ENCODE measurements around the gene DPP10.

Gene DPP10

DNA sequence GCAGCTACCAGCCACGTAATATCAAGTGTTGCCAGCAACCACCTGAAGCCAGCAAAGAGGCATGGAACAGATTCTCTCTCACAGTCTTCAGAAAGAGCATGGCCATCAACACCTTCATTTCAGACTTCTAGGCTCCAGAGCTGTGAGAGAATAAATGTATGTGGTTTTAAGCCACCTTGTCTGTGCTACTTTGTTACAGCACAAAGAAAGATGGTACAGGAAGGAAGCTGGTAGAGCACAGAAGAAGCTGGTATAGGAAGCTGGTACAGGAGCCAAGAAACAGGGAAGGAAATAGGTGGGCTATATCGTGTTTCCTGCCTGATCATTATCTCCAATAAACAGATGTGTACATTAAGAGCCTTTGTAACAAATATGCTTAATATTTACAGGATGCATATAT is 217.4 kb downstream of the DPP10 start:
- WGBS (ENCODE audit: insufficient coverage, insufficient read length) = no CpG with 5 or more reads among the region's 2 CpGs
- Histone ChIP-seq H3K9me3 (ENCODE audit: control insufficient read depth, insufficient read depth, low read length) (no peaks in the 10 kb centered on the region), H3K4me1 (ENCODE audit: control insufficient read depth, insufficient read depth, low read length) (no peaks in the 10 kb centered on the region), H3K4me3 (ENCODE audit: low read length) (no peak overlapping the region), H3K27me3 (ENCODE audit: control insufficient read depth, insufficient read depth, low read length) (no peaks in the 10 kb centered on the region), H3K27ac (ENCODE audit: low read length) (no peak overlapping the region), H3K36me3 (ENCODE audit: control insufficient read depth, insufficient read depth, low read length) (no peaks in the 10 kb centered on the region)
- DNase-seq (ENCODE audit: low read depth, low spot score) = no peak

DNA sequence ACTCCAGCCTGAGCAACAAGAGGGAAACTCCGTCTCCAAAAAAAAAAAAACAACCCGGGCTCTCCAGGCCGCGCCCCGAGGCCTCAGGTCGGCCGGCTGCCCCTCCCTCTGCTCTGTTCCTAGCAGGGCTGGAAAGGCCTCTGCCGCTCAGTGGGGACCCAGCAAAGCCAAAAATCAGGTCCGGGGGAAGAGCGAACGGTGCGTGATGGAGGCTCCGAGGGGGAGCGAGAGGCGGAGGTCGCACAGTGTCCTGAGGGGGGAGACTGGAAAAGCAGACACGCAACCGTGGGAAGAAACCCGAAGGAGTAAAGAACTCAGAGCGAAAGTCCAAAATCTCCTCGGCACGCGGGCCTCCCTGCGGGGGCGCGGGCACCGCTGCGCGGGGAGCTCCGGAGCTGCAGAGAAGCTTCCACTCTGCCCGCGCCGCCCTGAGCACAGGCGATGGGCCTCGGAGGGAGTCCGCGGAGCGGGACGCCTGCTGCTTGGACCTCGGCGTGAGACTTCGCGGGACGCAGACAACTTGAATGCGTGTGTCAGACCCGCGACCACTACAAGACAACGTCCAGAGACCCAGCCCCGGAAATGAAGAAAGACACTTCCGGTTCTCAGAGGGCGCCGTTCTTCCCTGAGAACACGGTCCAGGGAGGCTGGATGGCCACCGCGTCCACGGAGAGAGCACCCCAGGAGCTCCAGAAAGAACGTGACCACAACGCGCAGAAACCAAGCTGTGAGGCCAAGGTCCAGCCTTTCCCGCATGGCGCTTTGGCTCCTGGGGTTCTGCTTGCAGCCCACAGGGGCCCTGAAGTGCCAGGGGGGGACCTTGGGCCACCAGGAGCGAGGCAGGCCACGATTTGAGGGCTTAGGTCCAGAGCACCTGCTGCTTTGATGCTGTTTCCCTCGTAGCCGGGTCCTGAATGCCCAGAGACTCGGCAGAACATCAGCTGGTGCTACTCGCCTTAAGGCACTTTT is 219.8 kb downstream of the DPP10 start:
- Histone ChIP-seq H3K4me1 (ENCODE audit: control insufficient read depth, insufficient read depth, low read length) (no peaks in the 10 kb centered on the region), H3K4me3 (ENCODE audit: low read length) (no peak overlapping the region), H3K27me3 (ENCODE audit: control insufficient read depth, insufficient read depth, low read length) (no peaks in the 10 kb centered on the region), H3K36me3 (ENCODE audit: control insufficient read depth, insufficient read depth, low read length) (no peaks in the 10 kb centered on the region), H3K9me3 (ENCODE audit: control insufficient read depth, insufficient read depth, low read length) (no peaks in the 10 kb centered on the region), H3K27ac (ENCODE audit: low read length) (no peak overlapping the region)
- WGBS (ENCODE audit: insufficient coverage, insufficient read length) = no CpG with 5 or more reads among the region's 67 CpGs
- DNase-seq (ENCODE audit: low read depth, low spot score) = no peak

DNA sequence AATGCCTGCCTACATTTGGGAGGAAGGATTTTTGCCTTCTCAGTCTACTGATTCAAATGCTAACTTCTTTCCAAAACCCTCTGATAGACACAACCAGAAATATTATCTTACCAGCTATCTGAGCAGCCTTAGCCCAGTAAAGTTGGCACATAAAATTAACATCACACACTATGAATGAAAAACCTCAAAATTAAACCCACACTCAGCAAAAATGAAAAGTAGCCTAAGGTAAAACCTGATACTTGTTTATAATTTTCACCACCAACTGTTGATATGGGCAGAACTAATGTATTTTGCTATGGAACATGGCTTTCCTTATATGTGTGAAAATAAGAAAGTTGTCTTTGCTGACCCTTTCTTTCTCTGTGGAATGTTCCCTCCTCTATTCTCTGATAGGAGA is 226.0 kb downstream of the DPP10 start:
- DNase-seq (ENCODE audit: low read depth, low spot score) = no peak
- Histone ChIP-seq H3K9me3 (ENCODE audit: control insufficient read depth, insufficient read depth, low read length) (no peaks in the 10 kb centered on the region), H3K4me3 (ENCODE audit: low read length) (no peak overlapping the region), H3K27ac (ENCODE audit: low read length) (no peak overlapping the region), H3K27me3 (ENCODE audit: control insufficient read depth, insufficient read depth, low read length) (no peaks in the 10 kb centered on the region), H3K36me3 (ENCODE audit: control insufficient read depth, insufficient read depth, low read length) (no peaks in the 10 kb centered on the region), H3K4me1 (ENCODE audit: control insufficient read depth, insufficient read depth, low read length) (no peaks in the 10 kb centered on the region)

- WGBS (ENCODE audit: insufficient coverage, insufficient read length) = no CpG with 5 or more reads among the region's 1 CpG
- DNase-seq (ENCODE audit: low read depth, low spot score) = no peak
- no peaks in the 10 kb centered on the region for H3K27me3 ChIP-seq (ENCODE audit: control insufficient read depth, insufficient read depth, low read length)
- no peaks in the 10 kb centered on the region for H3K9me3 ChIP-seq (ENCODE audit: control insufficient read depth, insufficient read depth, low read length)
- no peak overlapping the region for H3K27ac ChIP-seq (ENCODE audit: low read length)
- no peaks in the 10 kb centered on the region for H3K36me3 ChIP-seq (ENCODE audit: control insufficient read depth, insufficient read depth, low read length)
- H3K4me1 ChIP-seq (ENCODE audit: control insufficient read depth, insufficient read depth, low read length) = peaks cover 6% of the 10 kb centered on the region; the same call in 1 of the 2 replicates
- no peak overlapping the region for H3K4me3 ChIP-seq (ENCODE audit: low read length)
Measured at GRCh38 chr2:114683251-114683650, 240.8 kb downstream of the DPP10 start.

DNA sequence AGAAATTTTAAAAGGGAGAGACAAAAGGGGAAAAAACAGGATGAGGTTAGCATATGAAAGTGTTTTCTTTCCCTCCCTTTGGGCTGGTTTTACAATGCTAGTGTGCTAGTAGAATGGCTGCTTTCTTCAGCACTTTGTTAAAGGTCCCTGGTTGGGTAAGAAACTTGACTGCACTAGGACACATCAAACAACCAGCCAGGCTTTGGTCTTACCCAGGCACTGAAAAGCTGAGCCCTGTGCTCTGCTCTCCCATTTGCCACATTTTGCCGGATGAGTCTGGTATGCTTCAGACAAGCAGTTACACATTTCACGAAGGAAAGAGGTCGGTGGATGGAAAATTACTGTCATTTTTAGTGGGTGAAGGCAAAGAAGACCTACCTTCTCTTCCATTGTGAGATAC is 242.0 kb downstream of the DPP10 start:
- no peak for DNase-seq (ENCODE audit: low read depth, low spot score)
- Histone ChIP-seq H3K27me3 (ENCODE audit: control insufficient read depth, insufficient read depth, low read length) (no peaks in the 10 kb centered on the region), H3K9me3 (ENCODE audit: control insufficient read depth, insufficient read depth, low read length) (no peaks in the 10 kb centered on the region), H3K4me1 (ENCODE audit: control insufficient read depth, insufficient read depth, low read length) (peaks cover 6% of the 10 kb centered on the region; the same call in 1 of the 2 replicates), H3K27ac (ENCODE audit: low read length) (no peak overlapping the region), H3K4me3 (ENCODE audit: low read length) (no peak overlapping the region), H3K36me3 (ENCODE audit: control insufficient read depth, insufficient read depth, low read length) (no peaks in the 10 kb centered on the region)
- WGBS (ENCODE audit: insufficient coverage, insufficient read length) = no CpG with 5 or more reads among the region's 3 CpGs

DNA sequence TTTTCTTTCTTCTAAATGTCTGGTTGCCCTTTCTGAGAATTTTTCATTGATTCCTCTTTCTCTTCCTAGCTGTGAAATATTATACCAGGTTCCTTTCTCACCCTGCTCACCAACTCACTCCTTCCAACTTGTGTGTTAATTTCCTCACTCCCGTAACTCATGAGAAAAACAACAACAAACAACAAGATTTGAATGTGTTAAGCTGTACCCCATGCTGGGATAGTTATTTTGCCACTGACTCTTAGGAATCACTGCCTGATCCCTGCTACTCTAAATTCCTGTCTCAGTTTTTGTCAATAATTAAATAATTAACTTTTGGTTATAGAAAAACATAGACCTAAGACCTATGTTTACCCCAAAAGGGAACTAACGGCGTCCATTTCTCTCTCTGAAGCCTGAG is 242.7 kb downstream of the DPP10 start:
- Histone ChIP-seq H3K27me3 (ENCODE audit: control insufficient read depth, insufficient read depth, low read length) (no peaks in the 10 kb centered on the region), H3K4me1 (ENCODE audit: control insufficient read depth, insufficient read depth, low read length) (peaks cover 6% of the 10 kb centered on the region; the same call in 1 of the 2 replicates), H3K9me3 (ENCODE audit: control insufficient read depth, insufficient read depth, low read length) (no peaks in the 10 kb centered on the region), H3K4me3 (ENCODE audit: low read length) (no peak overlapping the region), H3K27ac (ENCODE audit: low read length) (no peak overlapping the region), H3K36me3 (ENCODE audit: control insufficient read depth, insufficient read depth, low read length) (no peaks in the 10 kb centered on the region)
- no CpG with 5 or more reads among the region's 3 CpGs for WGBS (ENCODE audit: insufficient coverage, insufficient read length)
- no peak for DNase-seq (ENCODE audit: low read depth, low spot score)

DNA sequence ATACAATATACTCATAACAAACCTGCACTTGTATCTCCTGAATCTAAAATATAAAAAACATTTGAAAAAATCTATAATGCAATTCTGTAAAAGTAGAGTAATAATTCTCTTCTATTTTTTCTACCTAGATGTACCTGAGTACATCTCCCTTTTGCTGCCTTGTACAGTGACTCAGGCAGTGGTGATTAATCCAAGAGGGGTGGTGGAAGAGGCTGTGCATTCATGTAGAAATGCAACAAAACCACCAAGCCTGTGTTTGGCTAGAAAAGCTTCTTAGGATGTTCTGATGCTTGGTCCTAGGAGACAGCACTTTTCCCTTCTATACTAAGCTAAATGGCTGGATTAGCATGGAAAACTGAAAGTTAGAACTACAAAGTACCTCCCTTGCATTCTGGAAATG is 245.8 kb downstream of the DPP10 start:
- H3K4me3 ChIP-seq (ENCODE audit: low read length) = no peak overlapping the region

DNA sequence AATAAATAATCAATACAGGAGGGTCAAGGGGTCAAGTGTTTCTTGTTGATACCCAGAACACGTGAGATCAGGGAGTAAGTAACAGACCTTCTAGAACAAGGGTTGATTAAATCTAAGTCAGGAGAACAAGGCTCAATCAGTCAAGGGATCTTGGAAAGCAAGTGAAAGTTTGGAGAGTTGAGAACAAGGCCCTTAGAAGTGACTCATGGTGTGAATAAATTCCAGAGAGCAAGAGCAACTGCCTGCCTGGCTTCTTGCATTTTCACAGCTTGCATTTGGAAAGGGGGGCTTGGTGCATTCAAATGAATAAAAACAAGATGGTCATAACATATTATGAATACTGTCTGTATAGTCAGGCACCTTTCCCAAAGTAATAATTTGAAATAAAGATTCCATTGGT is 256.1 kb downstream of the DPP10 start:
- no peaks in the 10 kb centered on the region for H3K27me3 ChIP-seq (ENCODE audit: control insufficient read depth, insufficient read depth, low read length)
- DNase-seq (ENCODE audit: low read depth, low spot score) = no peak
- WGBS (ENCODE audit: insufficient coverage, insufficient read length) = no CpG with 5 or more reads among the region's 1 CpG
- H3K36me3 ChIP-seq (ENCODE audit: control insufficient read depth, insufficient read depth, low read length) = no peaks in the 10 kb centered on the region
- no peak overlapping the region for H3K4me3 ChIP-seq (ENCODE audit: low read length)
- no peaks in the 10 kb centered on the region for H3K9me3 ChIP-seq (ENCODE audit: control insufficient read depth, insufficient read depth, low read length)
- H3K4me1 ChIP-seq (ENCODE audit: control insufficient read depth, insufficient read depth, low read length) = no peaks in the 10 kb centered on the region
- H3K27ac ChIP-seq (ENCODE audit: low read length) = no peak overlapping the region

More for the DNA sequence above, 245.8 kb downstream of the DPP10 start:
- Histone ChIP-seq H3K36me3 (ENCODE audit: control insufficient read depth, insufficient read depth, low read length) (no peaks in the 10 kb centered on the region), H3K27ac (ENCODE audit: low read length) (no peak overlapping the region), H3K9me3 (ENCODE audit: control insufficient read depth, insufficient read depth, low read length) (no peaks in the 10 kb centered on the region), H3K27me3 (ENCODE audit: control insufficient read depth, insufficient read depth, low read length) (no peaks in the 10 kb centered on the region), H3K4me1 (ENCODE audit: control insufficient read depth, insufficient read depth, low read length) (peaks cover 6% of the 10 kb centered on the region; the same call in 1 of the 2 replicates)
- DNase-seq (ENCODE audit: low read depth, low spot score) = no peak

GRCh38 chr2:114699423-114699944 is 257.0 kb downstream of the DPP10 start:
- no CpG with 5 or more reads among the region's 2 CpGs for WGBS (ENCODE audit: insufficient coverage, insufficient read length)

GRCh38 chr2:114700440-114700839 is 258.0 kb downstream of the DPP10 start:
- Histone ChIP-seq H3K27me3 (ENCODE audit: control insufficient read depth, insufficient read depth, low read length) (no peaks in the 10 kb centered on the region), H3K27ac (ENCODE audit: low read length) (no peak overlapping the region), H3K4me1 (ENCODE audit: control insufficient read depth, insufficient read depth, low read length) (no peaks in the 10 kb centered on the region), H3K9me3 (ENCODE audit: control insufficient read depth, insufficient read depth, low read length) (no peaks in the 10 kb centered on the region), H3K4me3 (ENCODE audit: low read length) (no peak overlapping the region), H3K36me3 (ENCODE audit: control insufficient read depth, insufficient read depth, low read length) (no peaks in the 10 kb centered on the region)
- DNase-seq (ENCODE audit: low read depth, low spot score) = no peak
- WGBS (ENCODE audit: insufficient coverage, insufficient read length) = no CpG with 5 or more reads among the region's 5 CpGs

More at GRCh38 chr2:114699423-114699944, 257.0 kb downstream of the DPP10 start:
- Histone ChIP-seq H3K27me3 (ENCODE audit: control insufficient read depth, insufficient read depth, low read length) (no peaks in the 10 kb centered on the region), H3K36me3 (ENCODE audit: control insufficient read depth, insufficient read depth, low read length) (no peaks in the 10 kb centered on the region), H3K27ac (ENCODE audit: low read length) (no peak overlapping the region), H3K9me3 (ENCODE audit: control insufficient read depth, insufficient read depth, low read length) (no peaks in the 10 kb centered on the region), H3K4me3 (ENCODE audit: low read length) (no peak overlapping the region), H3K4me1 (ENCODE audit: control insufficient read depth, insufficient read depth, low read length) (no peaks in the 10 kb centered on the region)
- DNase-seq (ENCODE audit: low read depth, low spot score) = no peak

Measured in iPS DF 6.9 (cell line).